ENCODE measurements around the gene AP3S1.
"Not testable (repeated sequence)": the region's sequence is repeated elsewhere in the genome, so short reads cannot be mapped to it uniquely, and the experiment has no call there.

The AP3S1 gene

DNA sequence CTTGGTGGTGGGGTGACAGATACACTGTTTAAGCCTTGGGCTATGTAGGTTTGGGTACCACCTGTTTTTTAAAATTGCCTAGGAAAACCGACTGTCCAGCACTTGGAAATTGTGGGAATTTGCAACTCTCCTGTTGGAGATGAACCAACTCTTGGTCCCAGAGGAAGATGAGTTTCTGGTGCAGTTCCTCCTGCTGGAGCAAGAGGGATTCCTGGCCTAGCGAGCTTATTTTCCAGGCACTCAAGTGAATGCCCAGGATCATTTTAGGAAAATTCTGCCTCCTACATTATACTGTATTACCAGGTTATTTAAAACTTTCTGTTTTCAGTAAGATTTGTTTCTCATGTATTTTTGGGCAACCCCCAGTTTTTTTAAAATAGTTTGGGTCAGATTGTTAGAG is 33.7 kb downstream of the AP3S1 start:
- no peak for DNase-seq

DNA sequence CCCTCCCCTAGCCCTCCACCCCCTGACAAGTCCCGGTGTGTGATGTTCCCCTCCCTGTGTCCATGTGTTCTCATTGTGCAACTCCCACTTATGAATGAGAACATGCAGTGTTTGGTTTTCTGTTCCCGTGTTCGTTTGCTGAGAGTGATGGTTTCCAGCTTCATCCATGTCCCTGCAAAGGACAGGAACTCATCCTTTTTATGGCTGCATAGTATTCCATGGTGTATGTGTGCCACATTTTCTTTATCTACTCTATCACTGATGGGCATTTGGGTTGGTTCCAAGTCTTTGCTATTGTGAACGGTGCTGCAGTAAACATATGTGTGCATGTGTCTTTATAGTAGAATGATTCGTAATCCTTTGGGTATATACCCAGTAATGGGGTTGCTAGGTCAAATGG is 35.6 kb downstream of the AP3S1 start:
- not testable (repeated sequence) for DNase-seq

DNA sequence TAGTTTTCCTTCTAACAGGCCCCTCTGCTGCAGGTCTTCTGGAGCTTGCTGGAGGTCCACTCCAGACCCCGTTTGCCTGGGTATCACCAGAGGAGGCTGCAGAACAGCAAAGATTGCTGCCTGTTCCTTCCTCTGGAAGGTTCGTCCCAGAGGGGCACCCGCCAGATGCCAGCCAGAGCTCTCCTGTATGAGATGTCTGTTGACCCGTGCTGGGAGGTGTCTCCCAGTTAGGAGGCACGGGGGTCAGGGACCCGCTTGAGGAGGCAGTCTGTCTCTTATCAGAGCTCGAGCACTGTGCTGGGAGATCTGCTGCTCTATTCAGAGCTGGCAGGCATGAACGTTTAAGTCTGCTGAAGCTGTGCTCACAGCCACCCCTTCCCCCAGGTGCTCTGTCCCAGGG is 40.7 kb downstream of the AP3S1 start:
- DNase-seq: not testable (repeated sequence)

DNA sequence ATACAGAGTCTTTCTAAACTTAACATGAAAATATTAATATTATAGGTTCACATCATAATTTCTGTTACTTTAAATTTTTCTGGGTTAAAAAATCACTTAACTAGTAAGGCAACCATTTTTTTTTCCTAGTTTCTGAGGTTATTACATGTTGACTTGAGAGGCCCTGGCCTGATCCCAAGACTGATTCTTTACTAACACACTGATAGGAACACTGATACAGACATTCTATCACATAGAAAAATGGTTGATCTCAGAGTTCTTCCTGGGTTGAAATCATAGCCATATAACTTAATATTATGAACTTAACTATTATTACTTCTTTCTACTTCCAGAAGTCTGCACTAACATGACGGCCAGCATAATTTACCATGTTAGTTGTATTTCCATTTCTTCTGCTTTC is 43.0 kb downstream of the AP3S1 start:
- no peak for DNase-seq

DNA sequence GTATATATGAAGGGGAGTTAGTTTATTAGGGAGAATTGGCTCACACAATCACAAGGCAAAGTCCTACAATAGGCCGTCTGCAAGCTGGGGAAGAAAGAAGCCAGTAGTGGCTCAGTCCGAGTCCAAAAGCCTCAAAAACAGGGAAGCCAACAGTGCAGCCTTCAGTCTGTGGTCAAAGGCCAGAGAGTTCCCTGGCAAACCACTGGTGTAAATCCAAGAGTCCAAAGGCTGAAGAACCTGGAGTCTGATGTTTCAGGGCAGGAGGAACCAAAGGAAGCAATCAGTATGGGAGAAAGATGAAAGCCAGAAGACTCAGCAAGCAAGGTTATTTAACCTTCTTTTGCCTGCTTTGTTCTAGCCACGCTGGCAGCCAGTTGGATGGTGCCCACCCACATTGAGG is 43.5 kb downstream of the AP3S1 start:
- not testable (repeated sequence) for DNase-seq

GRCh38 chr5:115888027-115888426 is 46.3 kb downstream of the AP3S1 start:
- no peak for DNase-seq

DNA sequence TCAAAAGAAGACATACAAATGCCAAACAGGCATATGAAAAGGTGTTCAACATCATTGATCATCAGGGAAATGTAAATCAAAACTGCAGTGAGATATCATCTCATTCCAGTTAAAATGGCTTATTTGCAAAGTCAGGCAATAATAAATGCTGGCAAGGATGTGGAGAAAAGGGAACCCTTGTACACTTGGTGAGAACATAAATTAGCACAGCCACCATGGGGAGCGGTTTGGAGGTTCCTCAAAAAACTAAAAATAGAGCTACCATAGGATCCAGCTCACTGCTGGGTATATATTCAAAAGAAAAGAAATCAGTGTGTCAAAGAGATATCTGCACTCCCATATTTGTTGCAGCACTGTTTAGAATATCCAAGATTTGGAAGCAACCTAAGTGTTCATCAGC is 50.3 kb downstream of the AP3S1 start:
- no peak for DNase-seq

GRCh38 chr5:115894342-115894741 is 52.6 kb downstream of the AP3S1 start:
- no peak for DNase-seq

DNA sequence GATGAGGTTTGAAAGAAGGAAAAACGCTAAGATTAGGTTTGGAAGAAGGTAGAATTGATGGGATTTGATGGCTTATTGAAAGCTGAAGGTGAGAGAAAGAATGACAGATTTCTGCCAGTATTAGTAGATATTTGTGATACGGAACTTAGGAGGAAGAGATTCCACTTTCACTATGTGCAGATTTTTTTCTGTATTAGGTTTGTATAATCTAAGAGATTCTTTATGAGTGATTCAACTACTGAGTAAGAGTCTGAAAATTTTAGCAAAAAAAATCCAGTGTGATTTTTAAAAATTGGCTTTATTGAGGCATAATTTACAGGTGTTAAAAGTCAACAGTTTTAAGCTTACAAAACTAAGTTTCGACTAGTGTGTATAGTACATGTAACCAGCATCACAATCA is 54.1 kb downstream of the AP3S1 start:
- DNase-seq: no peak

GRCh38 chr5:115898656-115899055 is 56.9 kb downstream of the AP3S1 start:
- no peak for DNase-seq

GRCh38 chr5:115907177-115907576 is 65.4 kb downstream of the AP3S1 start:
- no peak for DNase-seq

GRCh38 chr5:115913623-115914400 is 72.1 kb downstream of the AP3S1 start:
- DNase-seq: not testable (repeated sequence)

DNA sequence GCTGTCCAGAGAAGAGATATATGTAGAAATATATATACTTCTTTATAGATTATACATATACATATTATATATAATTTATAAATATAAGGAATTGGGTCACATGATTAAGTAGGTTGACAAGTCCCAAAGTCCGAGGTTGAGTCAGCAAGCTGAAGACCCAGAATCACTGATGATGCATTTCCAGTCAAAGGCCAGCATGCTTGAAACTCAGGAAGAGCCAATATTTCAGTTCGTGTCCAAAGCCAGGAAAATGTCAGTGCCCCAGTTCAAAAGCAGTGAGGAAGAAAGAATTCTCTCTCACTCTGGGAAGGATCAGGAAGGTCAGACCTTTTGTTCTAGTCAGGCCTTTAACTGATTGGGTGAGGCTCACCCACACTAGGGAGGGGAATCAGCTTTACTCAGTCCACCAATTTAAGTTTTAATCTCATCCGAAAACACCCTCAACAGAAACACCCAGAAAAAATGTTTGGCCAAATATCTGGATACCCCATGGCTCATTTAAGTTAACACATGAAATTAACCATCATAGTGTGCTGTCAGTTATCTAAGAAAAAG is 78.5 kb downstream of the AP3S1 start:
- DNase-seq: no peak

DNA sequence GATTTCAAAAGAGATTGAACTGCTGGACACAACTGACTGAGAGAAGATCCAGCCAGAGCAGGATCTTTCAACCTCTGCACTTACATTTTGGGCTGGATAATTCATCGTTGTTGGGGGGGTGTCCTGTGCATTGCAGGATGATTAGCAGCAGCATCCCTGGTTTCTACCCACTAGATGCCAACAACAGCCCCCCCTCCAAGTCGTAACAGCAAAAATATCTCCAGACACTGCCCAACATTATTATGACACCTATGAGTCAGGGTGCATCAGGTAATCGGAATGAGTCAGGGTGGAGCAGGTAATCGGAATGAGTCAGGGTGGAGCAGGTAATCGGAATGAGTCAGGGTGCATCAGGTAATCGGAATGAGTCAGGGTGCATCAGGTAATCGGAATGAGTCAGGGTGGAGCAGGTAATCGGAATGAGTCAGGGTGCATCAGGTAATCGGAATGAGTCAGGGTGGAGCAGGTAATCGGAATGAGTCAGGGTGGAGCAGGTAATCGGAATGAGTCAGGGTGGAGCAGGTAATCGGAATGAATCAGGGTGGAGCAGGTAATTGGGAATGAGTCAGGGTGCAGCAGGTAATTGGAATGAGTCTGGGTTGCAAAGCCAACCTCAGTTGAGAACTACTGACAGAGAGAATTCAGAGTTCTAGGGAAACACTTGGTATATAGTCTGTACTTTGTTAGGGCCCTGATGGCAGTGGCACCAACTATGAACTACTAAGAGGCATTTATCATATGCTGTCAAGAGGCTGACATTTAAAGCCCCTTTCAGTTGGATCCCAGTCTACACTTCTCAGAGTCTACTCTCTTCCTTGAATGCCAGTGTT is 87.1 kb downstream of the AP3S1 start:
- DNase-seq: not testable (repeated sequence)

DNA sequence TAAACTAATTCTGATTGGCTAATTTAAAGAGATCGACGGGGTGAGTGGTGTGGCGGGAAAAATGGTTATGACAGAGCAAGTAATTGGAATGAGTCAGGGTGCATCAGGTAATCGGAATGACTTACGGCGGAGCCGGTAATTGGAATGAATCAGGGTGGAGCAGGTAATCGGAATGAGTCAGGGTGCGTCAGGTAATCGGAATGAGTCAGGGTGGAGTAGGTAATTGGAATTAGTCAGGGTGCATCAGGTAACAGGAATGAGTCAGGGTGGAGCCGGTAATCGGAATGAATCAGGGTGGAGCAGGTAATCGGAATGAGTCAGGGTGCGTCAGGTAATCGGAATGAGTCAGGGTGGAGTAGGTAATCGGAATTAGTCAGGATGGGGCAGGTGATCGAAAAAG is 88.4 kb downstream of the AP3S1 start:
- not testable (repeated sequence) for DNase-seq

GRCh38 chr5:115930630-115931337 is 89.0 kb downstream of the AP3S1 start:
- no peak for DNase-seq

DNA sequence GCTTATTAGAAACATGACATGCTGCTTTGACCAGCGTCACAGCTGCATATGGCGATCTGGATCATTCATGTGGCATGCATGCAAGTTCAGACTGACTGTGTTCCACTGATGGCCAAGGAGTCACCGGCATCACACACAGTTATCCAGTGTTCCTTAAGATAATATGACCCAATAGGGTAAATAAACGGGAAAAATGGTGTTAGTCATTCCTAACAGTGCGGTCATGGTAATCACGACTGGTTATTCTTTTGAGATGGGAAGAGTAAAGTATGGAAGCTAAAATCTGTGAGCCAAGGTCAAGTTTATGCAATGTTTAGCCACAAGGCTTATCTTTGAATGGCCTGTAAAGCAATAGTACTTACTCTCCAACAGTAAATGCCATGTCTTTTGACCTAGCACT is 91.3 kb downstream of the AP3S1 start:
- no peak for DNase-seq

GRCh38 chr5:115934388-115934974 is 92.7 kb downstream of the AP3S1 start:
- DNase-seq: no peak

GRCh38 chr5:115936031-115936430 is 94.3 kb downstream of the AP3S1 start:
- no peak for DNase-seq

DNA sequence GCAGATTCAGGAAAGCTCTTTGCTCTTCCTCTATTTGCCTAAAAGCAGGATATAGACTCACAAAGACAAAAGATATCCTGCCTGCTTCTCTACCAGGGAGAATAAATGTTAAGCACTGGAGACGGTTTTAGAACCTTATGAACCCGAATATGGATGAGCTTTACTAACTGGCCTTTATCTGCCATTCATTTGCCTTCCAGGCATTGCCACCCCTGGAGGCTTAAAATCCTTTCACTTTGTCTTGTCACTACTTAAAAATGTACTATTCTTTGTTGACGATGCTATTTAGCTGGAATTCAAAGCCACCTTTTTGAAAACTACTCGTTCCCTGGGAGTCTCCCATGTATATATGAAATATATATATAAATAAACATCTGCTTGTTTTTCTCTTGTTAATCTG is 97.3 kb downstream of the AP3S1 start:
- DNase-seq: no peak

GRCh38 chr5:115940080-115940810 is 98.5 kb downstream of the AP3S1 start:
- no peak for DNase-seq

DNA sequence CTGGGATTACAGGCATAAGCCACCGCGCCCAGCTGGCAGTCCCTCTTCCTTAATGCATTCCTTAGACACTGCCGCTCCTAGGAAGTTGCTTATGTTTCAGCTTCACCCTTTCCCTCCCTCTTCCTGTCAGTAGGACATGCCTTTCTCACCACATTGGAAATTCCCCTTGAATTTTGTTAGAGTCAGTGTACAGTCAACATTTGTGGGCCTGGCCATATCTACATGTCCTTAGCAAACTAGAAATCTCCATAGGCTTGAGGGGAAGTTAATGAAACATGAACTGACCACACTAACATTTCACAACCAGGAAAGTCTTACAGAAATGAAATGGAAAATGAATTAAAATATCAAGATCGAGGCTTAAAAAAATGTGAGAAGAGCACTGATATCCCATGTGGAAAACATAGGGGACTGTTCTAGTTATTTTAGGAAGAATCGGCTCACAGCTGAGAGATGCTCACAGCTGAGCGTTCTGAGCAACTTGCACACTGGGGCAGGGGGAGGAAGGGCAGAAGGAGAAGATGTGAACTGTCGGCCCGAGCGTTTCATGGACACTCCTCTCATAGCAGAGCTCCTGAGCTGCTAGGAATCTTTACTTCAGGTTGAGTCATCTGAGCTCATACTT is 99.4 kb downstream of the AP3S1 start:
- DNase-seq: no peak

All from activated CD8-positive, alpha-beta memory T cell treated with anti-CD3 and anti-CD28 coated beads for 24 hours (primary cell).